ENCODE results near the gene HCN1. TPM values are rescaled to one million over a fixed set of nuclear protein-coding genes. Genes with fewer than 3 reads are reported as not detected.
"Not testable (repeated sequence)": the region's sequence is repeated elsewhere in the genome, so short reads cannot be mapped to it uniquely, and the experiment has no call there.

The HCN1 gene
- total RNA-seq, 2 donors from 2014 or later = 0.52 to 3.0 TPM

- intact Hi-C loops (cut with DNase I) = no loop called here
- Histone ChIP-seq H3K4me3 (no peak overlapping the region), H3K4me1 (peaks cover 13% of the 10 kb centered on the region), H3K9me3 (no peaks in the 10 kb centered on the region), H3K27me3 (no peaks in the 10 kb centered on the region), H3K27ac (peak overlapping the region in 2 of 4 donors; percentile 26 to 70), H3K36me3 (replicated peaks in 1 of 2; ENCODE audit: insufficient read depth in 1 of 2, low read depth in 2 of 2) (no peaks in the 10 kb centered on the region)
- DNase-seq = peak in 1 of 4 donors; percentile 2
- 23% methylated on average over 3 of the region's 3 CpGs for WGBS, 2 donors
- no peak for TF ChIP-seq POLR2A (IDR thresholded peaks at IDR 0.05)
- no peak for TF ChIP-seq CTCF (IDR thresholded peaks at IDR 0.05)
- ATAC-seq = peak; percentile 96
These were observed 204.8 kb downstream of the HCN1 start for GRCh38 chr5:45491368-45491767.

GRCh38 chr5:45484781-45485180 lies 211.4 kb downstream of the HCN1 start:
- ATAC-seq (no peak), DNase-seq (peak in 1 of 4 donors; percentile 9)
- Histone ChIP-seq H3K27ac (no peak overlapping the region), H3K4me1 (no peaks in the 10 kb centered on the region), H3K27me3 (no peaks in the 10 kb centered on the region), H3K36me3 (replicated peaks in 1 of 2; ENCODE audit: insufficient read depth in 1 of 2, low read depth in 2 of 2) (no peaks in the 10 kb centered on the region), H3K9me3 (no peaks in the 10 kb centered on the region), H3K4me3 (no peak overlapping the region)
- TF ChIP-seq CTCF (IDR thresholded peaks at IDR 0.05) (no peak), POLR2A (IDR thresholded peaks at IDR 0.05) (no peak)
- WGBS, 2 donors = 67 to 71% methylated on average over 2 of the region's 2 CpGs
- intact Hi-C loops (cut with DNase I) = no loop called here

- DNase-seq = peak in 3 of 4 donors; percentile 16 to 73 (median 65)
- Histone ChIP-seq H3K27ac (no peak overlapping the region), H3K9me3 (no peaks in the 10 kb centered on the region), H3K4me3 (no peak overlapping the region), H3K4me1 (no peaks in the 10 kb centered on the region), H3K27me3 (no peaks in the 10 kb centered on the region), H3K36me3 (replicated peaks in 1 of 2; ENCODE audit: insufficient read depth in 1 of 2, low read depth in 2 of 2) (no peaks in the 10 kb centered on the region)
- intact Hi-C loops (cut with DNase I) = no loop called here
- WGBS, 2 donors = 33 to 51% methylated on average over 4 of the region's 4 CpGs
- TF ChIP-seq POLR2A (IDR thresholded peaks at IDR 0.05) (no peak), CTCF (IDR thresholded peaks at IDR 0.05) (no peak)
- ATAC-seq = peak; percentile 72
These were observed 242.1 kb downstream of the HCN1 start for GRCh38 chr5:45454114-45454513.

GRCh38 chr5:45444856-45445255 lies 251.3 kb downstream of the HCN1 start:
- DNase-seq; H3K27ac ChIP-seq; H3K9me3 ChIP-seq; H3K27me3 ChIP-seq; H3K4me3 ChIP-seq; H3K4me1 ChIP-seq; ATAC-seq; H3K36me3 ChIP-seq (replicated peaks in 1 of 2; ENCODE audit: insufficient read depth in 1 of 2, low read depth in 2 of 2); intact Hi-C loops (cut with DNase I): not testable (repeated sequence)
- 86 to 96% methylated on average over 14 to 15 of the region's 15 CpGs for WGBS, 2 donors

GRCh38 chr5:45440466-45440865 lies 255.7 kb downstream of the HCN1 start:
- Histone ChIP-seq H3K4me3 (no peak overlapping the region), H3K27me3 (no peaks in the 10 kb centered on the region), H3K27ac (no peak overlapping the region), H3K4me1 (no peaks in the 10 kb centered on the region), H3K9me3 (no peaks in the 10 kb centered on the region), H3K36me3 (replicated peaks in 1 of 2; ENCODE audit: insufficient read depth in 1 of 2, low read depth in 2 of 2) (no peaks in the 10 kb centered on the region)
- no peak for DNase-seq
- TF ChIP-seq CTCF (IDR thresholded peaks at IDR 0.05) = no peak
- no peak for TF ChIP-seq POLR2A (IDR thresholded peaks at IDR 0.05)
- no peak for ATAC-seq
- intact Hi-C loops (cut with DNase I) = no loop called here
- WGBS, 2 donors = 19 to 52% methylated on average over 1 of the region's 1 CpG
